PFSK-1 (cell line): ENCODE data around the gene ESRRG.

Source experiments
- FOXP2 ChIP-seq: optimal IDR thresholded peaks from 2 replicates; pipeline ENCODE3; 2011; ENCODE audit warnings: borderline replicate concordance, control low read depth, inconsistent platforms; ENCODE audit not compliant: insufficient read depth; ENCODE audit errors: extremely low read length, extremely low read depth
- POLR2AphosphoS5 ChIP-seq: IDR thresholded peaks from 2 replicates; pipeline ENCODE4 v1.6.1; 2012; ENCODE audit warnings: low read depth, mild to moderate bottlenecking, control low read depth, low read length, moderate library complexity
- TAF1 ChIP-seq: IDR thresholded peaks from 2 replicates; pipeline ENCODE4 v1.6.1; 2012; ENCODE audit warnings: low read length, control low read depth, borderline replicate concordance; ENCODE audit not compliant: insufficient read depth

DNA sequence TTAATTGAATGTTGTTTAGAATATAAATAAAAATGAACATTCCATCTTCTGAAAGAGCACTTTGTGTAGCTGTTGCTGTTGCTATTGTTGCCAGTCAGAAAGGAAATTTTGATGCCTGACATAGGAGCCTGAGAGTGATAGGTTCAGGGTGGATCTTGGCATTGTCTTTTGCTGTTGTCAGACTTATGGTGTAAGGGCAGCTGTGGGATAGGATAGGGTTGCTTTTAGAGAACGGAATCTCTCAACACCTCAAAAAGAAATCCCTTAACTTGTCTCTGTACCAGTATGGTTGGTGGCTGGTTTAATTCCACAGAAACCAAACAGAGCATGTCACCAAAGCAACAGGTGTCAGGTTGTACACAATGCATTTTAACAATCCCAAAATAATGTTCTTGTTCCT lies 62.7 kb downstream of the ESRRG start:
- TF ChIP-seq POLR2AphosphoS5, result no peak
- no peak for TF ChIP-seq TAF1
- TF ChIP-seq FOXP2, result no peak
